HepG2 (cell line): ENCODE data around the gene TBC1D25.

ENCODE experiments used
- CBFB ChIP-seq: sonication (generic); formaldehyde crosslinking; IDR thresholded peaks from 2 replicates; pipeline ENCODE4 v1.4.0; 2020; ENCODE audit warnings: missing genetic modification reagents
- CHD4 ChIP-seq: fragments of 200-600 bp; sonication (generic); IDR thresholded peaks from 2 replicates; pipeline ENCODE4 v1.7.0; 2017; ENCODE audit warnings: mild to moderate bottlenecking, low read length, borderline replicate concordance
- EP300 ChIP-seq, 3 experiments: sonication (generic) in 1 of 3; formaldehyde crosslinking in 1 of 3; IDR thresholded peaks; 2 replicates each; pipeline versions ENCODE4 v1.5.1 to v1.6.1; 2011 to 2020; ENCODE audit warnings: low read depth in 2 of 3, low read length in 2 of 3, borderline replicate concordance in 1 of 3, improper control_type of control experiment in 1 of 3, mild to moderate bottlenecking in 1 of 3, missing genetic modification reagents in 1 of 3, moderate library complexity in 1 of 3
- FOXO1 ChIP-seq: sonication (generic); formaldehyde crosslinking; IDR thresholded peaks from 2 replicates; pipeline ENCODE4 v1.4.0; 2020; ENCODE audit warnings: missing genetic modification reagents
- HMGXB4 ChIP-seq, 2 experiments: sonication (generic) in 1 of 2; formaldehyde crosslinking in 1 of 2; IDR thresholded peaks; 2 replicates each; pipeline versions ENCODE4 v1.4.0 to v1.6.1; 2018 to 2020; ENCODE audit warnings: missing genetic modification reagents in 2 of 2, borderline replicate concordance in 1 of 2, low read depth in 1 of 2, mild to moderate bottlenecking in 1 of 2, missing biosample characterization in 1 of 2
- IRF2 ChIP-seq: IDR thresholded peaks from 2 replicates; pipeline ENCODE4 v1.6.1; 2018; ENCODE audit warnings: missing genetic modification reagents, missing compliant biosample characterization
- RAD51 ChIP-seq: fragments of 450-650 bp; IDR thresholded peaks from 2 replicates; pipeline ENCODE4 v1.6.1; 2016; ENCODE audit warnings: borderline replicate concordance
- TAF1 ChIP-seq: sonication (generic); formaldehyde crosslinking; IDR thresholded peaks from 2 replicates; pipeline ENCODE4 v1.4.0; 2020; ENCODE audit warnings: missing genetic modification reagents
- YY1 ChIP-seq: IDR thresholded peaks from 2 replicates; pipeline ENCODE4 v1.6.1; 2011; ENCODE audit warnings: low read length, low read depth, moderate library complexity, mild to moderate bottlenecking; ENCODE audit not compliant: insufficient read depth, insufficient replicate concordance
- ZBTB38 ChIP-seq: sonication (generic); formaldehyde crosslinking; IDR thresholded peaks from 2 replicates; pipeline ENCODE4 v1.5.1; 2020; ENCODE audit warnings: mild to moderate bottlenecking, missing genetic modification reagents
- ZBTB43 ChIP-seq: sonication (generic); formaldehyde crosslinking; conservative IDR thresholded peaks from 2 replicates; pipeline ENCODE4 v1.4.0; 2020; ENCODE audit warnings: missing genetic modification reagents
- ZNF292 ChIP-seq: sonication (generic); formaldehyde crosslinking; IDR thresholded peaks from 2 replicates; pipeline ENCODE4 v1.8.1; 2022; ENCODE audit warnings: mild to moderate bottlenecking, low read depth, missing genetic modification reagents, borderline replicate concordance

- TF ChIP-seq TAF1 (CRISPR knock-in tag) = no peak
- TF ChIP-seq CHD4 = no peak
- no peak for TF ChIP-seq ZBTB43 (CRISPR knock-in tag)
- TF ChIP-seq CBFB (CRISPR knock-in tag) = no peak
- no peak for TF ChIP-seq YY1
- no peak for TF ChIP-seq ZBTB38 (CRISPR knock-in tag)
- TF ChIP-seq HMGXB4 (CRISPR knock-in tag; IDR thresholded peaks at IDR 0.05; ENCODE audit: borderline replicate concordance in 1 of 2, low read depth in 1 of 2) = no peak
- TF ChIP-seq ZNF292 = no peak
- no peak for TF ChIP-seq RAD51
- TF ChIP-seq EP300 (IDR thresholded peaks at IDR 0.05; ENCODE audit: low read depth in 2 of 2, low read length in 2 of 2) = no peak
- TF ChIP-seq EP300 (CRISPR knock-in tag; IDR thresholded peaks at IDR 0.05; ENCODE audit: borderline replicate concordance) = no peak
- TF ChIP-seq IRF2 (CRISPR knock-in tag) = no peak
- TF ChIP-seq FOXO1 (CRISPR knock-in tag) = no peak
Observed at GRCh38 chrX:48600226-48600625, 60.7 kb downstream of the TBC1D25 start.
